GM21825 (cell line): ENCODE results near the gene MARCHF9.
A peak's percentile ranks its signal among the peaks of the same experiment; 100 is the strongest.
"Not testable (repeated sequence)": the region's sequence is repeated elsewhere in the genome, so short reads cannot be mapped to it uniquely, and the experiment has no call there.

Experiments
- ATAC-seq: cut with Tn5 transposase; IDR thresholded peaks from one replicate; pipeline ENCODE4 v1.9.1; 2021; ENCODE audit warnings: mild to moderate bottlenecking, moderate library complexity; ENCODE audit not compliant: unreplicated experiment

The MARCHF9 gene

GRCh38 chr12:57754411-57755193 lies at the start of gene MARCHF9:
Gene MARCHF9 (plus strand): TSS chr12:57755103. CDS start chr12:57755529, 426 bp downstream.
- ATAC-seq: peak; percentile 35

- no peak for ATAC-seq
These were observed 47.7 kb upstream of the MARCHF9 start for GRCh38 chr12:57707250-57707649.

GRCh38 chr12:57708296-57708695 lies 46.6 kb upstream of the MARCHF9 start:
- no peak for ATAC-seq

- no peak for ATAC-seq
These were observed 42.2 kb upstream of the MARCHF9 start for GRCh38 chr12:57712701-57713100.

- ATAC-seq: no peak
These were observed 41.7 kb upstream of the MARCHF9 start for GRCh38 chr12:57713209-57713608.

GRCh38 chr12:57715036-57715748 lies 39.7 kb upstream of the MARCHF9 start:
- not testable (repeated sequence) for ATAC-seq

GRCh38 chr12:57715786-57716185 lies 39.1 kb upstream of the MARCHF9 start:
- no peak for ATAC-seq

- ATAC-seq: no peak
These were observed 38.6 kb upstream of the MARCHF9 start for GRCh38 chr12:57716305-57716704.

GRCh38 chr12:57717131-57717530 lies 37.8 kb upstream of the MARCHF9 start:
- no peak for ATAC-seq

GRCh38 chr12:57717846-57718640 lies 36.9 kb upstream of the MARCHF9 start:
- ATAC-seq: no peak

- ATAC-seq: no peak
These were observed 36.0 kb upstream of the MARCHF9 start for GRCh38 chr12:57718641-57719528.

- no peak for ATAC-seq
These were observed 34.9 kb upstream of the MARCHF9 start for GRCh38 chr12:57719777-57720605.

GRCh38 chr12:57720606-57721595 lies 34.0 kb upstream of the MARCHF9 start:
- ATAC-seq: no peak

- ATAC-seq: not testable (repeated sequence)
These were observed 32.9 kb upstream of the MARCHF9 start for GRCh38 chr12:57721846-57722608.

- ATAC-seq: no peak
These were observed 31.9 kb upstream of the MARCHF9 start for GRCh38 chr12:57722716-57723629.

- no peak for ATAC-seq
These were observed 31.3 kb upstream of the MARCHF9 start for GRCh38 chr12:57723630-57723962.
